Neural cell (in vitro differentiated cells): ENCODE results near the gene DKC1. TPM values are rescaled to one million over a fixed set of nuclear protein-coding genes. Genes with fewer than 3 reads are reported as not detected.

ENCODE experiments used
- H2AFZ ChIP-seq: fragments of 200-600, 300-800 bp; sonication (generic), shearing (Covaris generic); 2 replicates; pipeline ENCODE4 v1.6.0; 2014; ENCODE audit warnings: low read depth, mild to moderate bottlenecking, antibody characterized with exemption, low read length, moderate library complexity
- H3F3A ChIP-seq: fragments of 200-600 bp; shearing (Covaris generic); 2 replicates; pipeline ENCODE4 v1.6.1; 2016; ENCODE audit warnings: mild to moderate bottlenecking, moderate library complexity, mixed read lengths, antibody characterized with exemption, low read length; ENCODE audit not compliant: insufficient read depth, poor library complexity, severe bottlenecking
- H3K27ac ChIP-seq: fragments of 200-600, 300-800 bp; sonication (generic), shearing (Covaris generic); 2 replicates; pipeline ENCODE4 v1.5.1; 2014; ENCODE audit warnings: mild to moderate bottlenecking, low read length, moderate library complexity
- H3K27me3 ChIP-seq: fragments of 300-800, 200-600 bp; sonication (generic), shearing (Covaris generic); 2 replicates; pipeline ENCODE4 v1.6.0; 2014; ENCODE audit warnings: mild to moderate bottlenecking, low read depth, low read length, moderate library complexity; ENCODE audit not compliant: insufficient read depth
- H3K36me3 ChIP-seq: fragments of 300-800, 200-600 bp; sonication (generic), shearing (Covaris generic); 2 replicates; pipeline ENCODE4 v1.5.1; 2014; ENCODE audit warnings: mild to moderate bottlenecking, antibody characterized with exemption, low read length, moderate library complexity; ENCODE audit not compliant: insufficient read depth
- H3K4me2 ChIP-seq: fragments of 300-800, 200-600 bp; sonication (generic), shearing (Covaris generic); 2 replicates; pipeline ENCODE4 v1.6.0; 2014; ENCODE audit warnings: mild to moderate bottlenecking, low read length
- H3K4me3 ChIP-seq: fragments of 300-800, 200-600 bp; sonication (generic), shearing (Covaris generic); 2 replicates; pipeline ENCODE4 v1.5.1; 2014; ENCODE audit warnings: mild to moderate bottlenecking, low read length, moderate library complexity
- H3K79me2 ChIP-seq: fragments of 200-600 bp; shearing (Covaris generic); replicated peaks from 2 replicates; pipeline ENCODE4 v1.6.0; 2014; ENCODE audit warnings: mild to moderate bottlenecking, low read length, moderate library complexity; ENCODE audit not compliant: insufficient read depth
- H3K9ac ChIP-seq: fragments of 300-800, 200-600 bp; sonication (generic), shearing (Covaris generic); 2 replicates; pipeline ENCODE4 v1.6.1; 2016; ENCODE audit warnings: mild to moderate bottlenecking, low read length, mixed read lengths
- H3K9me2 ChIP-seq: fragments of 200-600 bp; shearing (Covaris generic); 2 replicates; pipeline ENCODE4 v1.6.1; 2016; ENCODE audit warnings: mild to moderate bottlenecking, low read length, mixed read lengths; ENCODE audit not compliant: insufficient read depth
- H3K9me3 ChIP-seq: fragments of 200-600, 300-800 bp; sonication (generic), shearing (Covaris generic); 2 replicates; pipeline ENCODE4 v1.6.1; 2016; ENCODE audit warnings: mild to moderate bottlenecking, mixed run types, low read length, moderate library complexity, mixed read lengths
- H4K20me1 ChIP-seq: fragments of 200-600 bp; shearing (Covaris generic); 2 replicates; pipeline ENCODE4 v1.6.1; 2016; ENCODE audit warnings: mild to moderate bottlenecking, mixed run types; ENCODE audit not compliant: insufficient read depth
- CTCF ChIP-seq: fragments of 450-650 bp; IDR thresholded peaks from 2 replicates; pipeline ENCODE4 v1.5.1; 2014; ENCODE audit warnings: antibody characterized with exemption, mild to moderate bottlenecking, moderate library complexity; ENCODE audit not compliant: poor library complexity, severe bottlenecking
- EP300 ChIP-seq: fragments of 450-650 bp; conservative IDR thresholded peaks from 2 replicates; pipeline ENCODE4 v1.6.1; 2014; ENCODE audit warnings: antibody characterized with exemption, mild to moderate bottlenecking, moderate library complexity; ENCODE audit not compliant: poor library complexity, severe bottlenecking
- EZH2 ChIP-seq: fragments of 200-600, 300-800 bp; shearing (Covaris generic), sonication (generic); IDR thresholded peaks from 2 replicates; pipeline ENCODE4 v1.6.1; 2014; ENCODE audit warnings: antibody characterized with exemption, low read length, borderline replicate concordance, mild to moderate bottlenecking; ENCODE audit not compliant: insufficient read depth, poor library complexity, severe bottlenecking
- MXI1 ChIP-seq: fragments of 450-650 bp; conservative IDR thresholded peaks from 2 replicates; pipeline ENCODE4 v1.6.1; 2014; ENCODE audit warnings: antibody characterized with exemption, mild to moderate bottlenecking; ENCODE audit not compliant: poor library complexity, severe bottlenecking
- POLR2AphosphoS5 ChIP-seq: IDR thresholded peaks from 2 replicates; pipeline ENCODE4 v1.6.1; 2012
- RAD21 ChIP-seq: fragments of 450-650 bp; conservative IDR thresholded peaks from 2 replicates; pipeline ENCODE4 v1.6.1; 2014; ENCODE audit warnings: antibody characterized with exemption, mild to moderate bottlenecking, moderate library complexity
- SMC3 ChIP-seq: fragments of 450-650 bp; conservative IDR thresholded peaks from 2 replicates; pipeline ENCODE4 v1.6.1; 2014; ENCODE audit warnings: antibody characterized with exemption, mild to moderate bottlenecking, moderate library complexity; ENCODE audit not compliant: poor library complexity
- TAF1 ChIP-seq: IDR thresholded peaks from 2 replicates; pipeline ENCODE4 v1.6.1; 2012; ENCODE audit warnings: low read depth
- polyA plus RNA-seq: library from polyadenylated mRNA; depleted of rRNA; stranded (reverse); fragments of >200 nt; gene quantifications from 2 replicates; pipeline ENCODE4 v1.2.3, GENCODE V29; 2014
- TF ChIP-seq, protein P1 (sequence below): IDR thresholded peaks from 2 replicates; pipeline ENCODE4 v1.6.1; 2012; ENCODE audit warnings: borderline replicate concordance

The DKC1 gene
- polyA plus RNA-seq, 1 donor from 2014 or later: 32.1 TPM

- no peaks in the 10 kb centered on the region for H3K9me2 ChIP-seq
- H4K20me1 ChIP-seq: no peaks in the 10 kb centered on the region
- H3K79me2 ChIP-seq: no peaks in the 10 kb centered on the region
- no peaks in the 10 kb centered on the region for H3F3A ChIP-seq
- H3K9me3 ChIP-seq: no peaks in the 10 kb centered on the region
- H3K36me3 ChIP-seq: no peaks in the 10 kb centered on the region
- TF ChIP-seq, protein P1, sequence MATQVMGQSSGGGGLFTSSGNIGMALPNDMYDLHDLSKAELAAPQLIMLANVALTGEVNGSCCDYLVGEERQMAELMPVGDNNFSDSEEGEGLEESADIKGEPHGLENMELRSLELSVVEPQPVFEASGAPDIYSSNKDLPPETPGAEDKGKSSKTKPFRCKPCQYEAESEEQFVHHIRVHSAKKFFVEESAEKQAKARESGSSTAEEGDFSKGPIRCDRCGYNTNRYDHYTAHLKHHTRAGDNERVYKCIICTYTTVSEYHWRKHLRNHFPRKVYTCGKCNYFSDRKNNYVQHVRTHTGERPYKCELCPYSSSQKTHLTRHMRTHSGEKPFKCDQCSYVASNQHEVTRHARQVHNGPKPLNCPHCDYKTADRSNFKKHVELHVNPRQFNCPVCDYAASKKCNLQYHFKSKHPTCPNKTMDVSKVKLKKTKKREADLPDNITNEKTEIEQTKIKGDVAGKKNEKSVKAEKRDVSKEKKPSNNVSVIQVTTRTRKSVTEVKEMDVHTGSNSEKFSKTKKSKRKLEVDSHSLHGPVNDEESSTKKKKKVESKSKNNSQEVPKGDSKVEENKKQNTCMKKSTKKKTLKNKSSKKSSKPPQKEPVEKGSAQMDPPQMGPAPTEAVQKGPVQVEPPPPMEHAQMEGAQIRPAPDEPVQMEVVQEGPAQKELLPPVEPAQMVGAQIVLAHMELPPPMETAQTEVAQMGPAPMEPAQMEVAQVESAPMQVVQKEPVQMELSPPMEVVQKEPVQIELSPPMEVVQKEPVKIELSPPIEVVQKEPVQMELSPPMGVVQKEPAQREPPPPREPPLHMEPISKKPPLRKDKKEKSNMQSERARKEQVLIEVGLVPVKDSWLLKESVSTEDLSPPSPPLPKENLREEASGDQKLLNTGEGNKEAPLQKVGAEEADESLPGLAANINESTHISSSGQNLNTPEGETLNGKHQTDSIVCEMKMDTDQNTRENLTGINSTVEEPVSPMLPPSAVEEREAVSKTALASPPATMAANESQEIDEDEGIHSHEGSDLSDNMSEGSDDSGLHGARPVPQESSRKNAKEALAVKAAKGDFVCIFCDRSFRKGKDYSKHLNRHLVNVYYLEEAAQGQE: no peak
- TF ChIP-seq EZH2 (no peak), POLR2AphosphoS5 (no peak), RAD21 (no peak), EP300 (no peak), TAF1 (no peak), CTCF (no peak), MXI1 (no peak), SMC3 (no peak)
- no peak overlapping the region for H3K4me3 ChIP-seq
- no peak overlapping the region for H3K27ac ChIP-seq
- H3K27me3 ChIP-seq: no peaks in the 10 kb centered on the region
- H3K4me2 ChIP-seq: no peak overlapping the region
- no peak overlapping the region for H2AFZ ChIP-seq
- no peak overlapping the region for H3K9ac ChIP-seq
Measured at GRCh38 chrX:154718616-154719015, 44.0 kb upstream of the DKC1 start.

DNA sequence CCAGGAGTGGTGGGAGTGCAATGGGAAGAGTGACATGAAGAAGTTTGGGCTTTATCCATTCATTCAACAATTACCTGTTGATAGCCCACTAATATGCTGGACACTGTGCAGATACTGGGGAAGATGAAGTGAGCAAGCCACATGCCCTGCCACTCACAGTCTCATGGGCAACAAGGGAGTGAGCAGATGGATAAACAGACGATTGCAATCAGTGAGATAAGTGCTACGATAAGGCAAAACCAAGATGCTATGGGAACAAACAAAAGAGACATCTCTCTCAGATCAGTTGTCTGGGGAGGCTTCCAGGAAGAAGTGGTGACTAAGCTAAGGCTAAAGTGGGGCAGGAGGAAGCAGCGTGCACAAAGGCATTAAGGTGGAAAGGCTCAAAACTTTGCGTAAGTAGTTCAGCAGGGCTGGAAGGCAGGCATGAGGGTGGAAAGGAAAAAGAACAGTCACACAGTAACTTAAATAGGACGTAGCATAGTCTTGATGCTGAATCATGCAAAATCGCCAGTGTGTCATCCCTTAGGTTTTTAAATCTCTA, 43.5 kb upstream of the DKC1 start:
- TF ChIP-seq TAF1 (no peak), SMC3 (no peak), RAD21 (no peak), MXI1 (no peak), EP300 (no peak), CTCF (no peak), EZH2 (no peak), POLR2AphosphoS5 (no peak)
- TF ChIP-seq, protein P1: no peak
- Histone ChIP-seq H3K79me2 (no peaks in the 10 kb centered on the region), H3K9me3 (no peaks in the 10 kb centered on the region), H3K4me2 (no peak overlapping the region), H3K27me3 (no peaks in the 10 kb centered on the region), H3K4me3 (no peak overlapping the region), H3K9me2 (no peaks in the 10 kb centered on the region), H3K27ac (no peak overlapping the region), H3K36me3 (no peaks in the 10 kb centered on the region), H3K9ac (no peak overlapping the region), H4K20me1 (no peaks in the 10 kb centered on the region), H2AFZ (no peak overlapping the region), H3F3A (no peaks in the 10 kb centered on the region)
